H1 (cell line): ENCODE data around the gene CGNL1. TPM values are rescaled to one million over a fixed set of nuclear protein-coding genes. Genes with fewer than 3 reads are reported as not detected.

Source experiments
- CTCF ChIA-PET: fragments of 300-600 bp; sonication (Branson Sonifier 250); formaldehyde crosslinking; loops from one replicate; lab custom pipeline; 2021; ENCODE audit not compliant: partially characterized antibody; lab: Charles Lee
- POLR2A ChIA-PET: fragments of 300-600 bp; sonication (Branson Sonifier 250); formaldehyde crosslinking; loops from one replicate; lab custom pipeline; 2021; ENCODE audit warnings: inconsistent platforms; ENCODE audit not compliant: partially characterized antibody; lab: Charles Lee
- DNase-seq, 2 experiments: peaks; one replicate each; pipeline versions ENCODE4 v3.0.0 to v3.0.0-alpha.2; 2010 to 2022; ENCODE audit warnings: low spot score in 2 of 2, low read depth in 1 of 2, mixed read lengths in 1 of 2
- FAIRE-seq: peaks from 2 replicates; lab custom pipeline; 2011; peaks lifted over from hg19 to GRCh38; lab: Jason Lieb, UNC
- H2AFZ ChIP-seq: 2 replicates; pipeline ENCODE4 v1.8.1; 2012; ENCODE audit warnings: low read length, inconsistent platforms
- H2AK5ac ChIP-seq: 2 replicates; pipeline ENCODE4 v1.6.1; 2013; ENCODE audit warnings: low read depth, low read length
- H2BK120ac ChIP-seq: replicated peaks from 2 replicates; pipeline ENCODE3; 2013; ENCODE audit warnings: low read depth, low read length, inconsistent platforms
- H2BK12ac ChIP-seq: 2 replicates; pipeline ENCODE4 v1.6.1; 2013; ENCODE audit warnings: low read depth, low read length
- H2BK15ac ChIP-seq: 2 replicates; pipeline ENCODE4 v1.6.1; 2013; ENCODE audit warnings: low read length
- H2BK20ac ChIP-seq: 2 replicates; pipeline ENCODE4 v1.6.1; 2013; ENCODE audit warnings: low read length
- H2BK5ac ChIP-seq: 2 replicates; pipeline ENCODE4 v1.6.1; 2013; ENCODE audit warnings: low read depth, low read length
- H3K14ac ChIP-seq: 2 replicates; pipeline ENCODE4 v1.6.1; 2013; ENCODE audit warnings: inconsistent platforms; ENCODE audit not compliant: insufficient read length
- H3K18ac ChIP-seq: 2 replicates; pipeline ENCODE4 v1.6.1; 2013; ENCODE audit warnings: low read length; ENCODE audit errors: extremely low read depth
- H3K23ac ChIP-seq: 2 replicates; pipeline ENCODE4 v1.6.1; 2013; ENCODE audit warnings: inconsistent platforms; ENCODE audit not compliant: insufficient read length
- H3K23me2 ChIP-seq: 2 replicates; pipeline ENCODE4 v1.6.1; 2013; ENCODE audit warnings: low read depth, low read length
- H3K27ac ChIP-seq: 2 replicates; pipeline ENCODE4 v1.6.1; 2011; ENCODE audit warnings: low read depth, low read length, inconsistent platforms
- H3K27me3 ChIP-seq, 4 experiments: replicated peaks in 1 of 4; 1 replicate in 1 of 4; 2 replicates in 3 of 4; pipeline versions ENCODE4 v1.6.1 to v1.8.1; 2011 to 2013; ENCODE audit warnings: low read length in 3 of 4, mild to moderate bottlenecking in 3 of 4, inconsistent platforms in 2 of 4, mixed read lengths in 2 of 4, moderate library complexity in 1 of 4; ENCODE audit not compliant: control insufficient read depth in 3 of 4, insufficient read depth in 3 of 4; ENCODE audit errors: extremely low read depth in 1 of 4
- H3K36me3 ChIP-seq, 4 experiments: 2 replicates each; pipeline versions ENCODE4 v1.6.1 to v1.8.1; 2011 to 2013; ENCODE audit warnings: mild to moderate bottlenecking in 4 of 4, low read length in 3 of 4, moderate library complexity in 2 of 4, control low read depth in 1 of 4, inconsistent platforms in 1 of 4; ENCODE audit not compliant: insufficient read depth in 4 of 4, control insufficient read depth in 2 of 4
- H3K4ac ChIP-seq: replicated peaks from 2 replicates; pipeline ENCODE3; 2013; ENCODE audit warnings: low read length, low read depth, mixed read lengths, inconsistent platforms; ENCODE audit not compliant: insufficient read length
- H3K4me1 ChIP-seq, 4 experiments: replicated peaks in 1 of 4; 1 replicate in 1 of 4; 2 replicates in 3 of 4; pipeline versions ENCODE4 v1.6.1 to v1.8.1; 2011 to 2013; ENCODE audit warnings: low read length in 3 of 4, inconsistent platforms in 2 of 4, mixed read lengths in 1 of 4; ENCODE audit not compliant: insufficient read depth in 4 of 4, control insufficient read depth in 3 of 4
- H3K4me2 ChIP-seq, 2 experiments: 2 replicates each; pipeline versions ENCODE4 v1.6.1 to v1.8.1; 2011 to 2013; ENCODE audit warnings: low read depth in 2 of 2, low read length in 2 of 2, control low read depth in 1 of 2, inconsistent platforms in 1 of 2, mild to moderate bottlenecking in 1 of 2; ENCODE audit not compliant: insufficient read depth in 1 of 2
- H3K4me3 ChIP-seq, 4 experiments: fragments of 200-600, 300-600 bp in 1 of 4; sonication (generic), shearing (Covaris generic), sonication (Bioruptor Twin) in 1 of 4; 2 replicates each; pipeline versions ENCODE4 v1.5.1 to v1.8.1; 2011 to 2016; ENCODE audit warnings: low read length in 4 of 4, low read depth in 3 of 4, control low read depth in 2 of 4, inconsistent platforms in 2 of 4, mild to moderate bottlenecking in 2 of 4, mixed read lengths in 1 of 4, moderate library complexity in 1 of 4; ENCODE audit not compliant: insufficient read depth in 2 of 4; ENCODE audit errors: extremely low read depth in 1 of 4
- H3K56ac ChIP-seq: replicated peaks from 2 replicates; pipeline ENCODE3; 2013; ENCODE audit warnings: low read depth, mild to moderate bottlenecking, mixed read lengths, low read length, inconsistent platforms; ENCODE audit not compliant: insufficient read length
- H3K79me1 ChIP-seq: 2 replicates; pipeline ENCODE4 v1.6.1; 2013; ENCODE audit warnings: low read depth, low read length, control low read depth
- H3K79me2 ChIP-seq, 2 experiments: 2 replicates each; pipeline versions ENCODE4 v1.6.1 to v1.8.1; 2012 to 2013; ENCODE audit warnings: low read length in 2 of 2, mild to moderate bottlenecking in 2 of 2, inconsistent platforms in 1 of 2; ENCODE audit not compliant: insufficient read depth in 2 of 2, control insufficient read depth in 1 of 2
- H3K9ac ChIP-seq, 4 experiments: replicated peaks in 1 of 4; 1 replicate in 1 of 4; 2 replicates in 3 of 4; pipeline versions ENCODE4 v1.6.1 to v1.8.1; 2011 to 2013; ENCODE audit warnings: low read depth in 3 of 4, low read length in 3 of 4, control low read depth in 2 of 4, mild to moderate bottlenecking in 2 of 4, moderate library complexity in 2 of 4, inconsistent platforms in 1 of 4; ENCODE audit errors: extremely low read depth in 1 of 4
- H3K9me3 ChIP-seq, 2 experiments: 2 replicates each; pipeline versions ENCODE4 v1.6.1 to v1.8.1; 2012 to 2013; ENCODE audit warnings: mild to moderate bottlenecking in 2 of 2, moderate library complexity in 2 of 2, control low read depth in 1 of 2, inconsistent platforms in 1 of 2, low read depth in 1 of 2, low read length in 1 of 2, mixed read lengths in 1 of 2; ENCODE audit not compliant: insufficient read depth in 2 of 2
- H4K20me1 ChIP-seq, 2 experiments: replicated peaks in 1 of 2; 2 replicates each; pipeline versions ENCODE3 to v1.8.1; 2011 to 2013; ENCODE audit warnings: inconsistent platforms in 2 of 2, low read length in 2 of 2, mild to moderate bottlenecking in 1 of 2; ENCODE audit not compliant: insufficient read depth in 2 of 2, control insufficient read depth in 1 of 2
- H4K5ac ChIP-seq: 2 replicates; pipeline ENCODE4 v1.6.1; 2013; ENCODE audit warnings: low read length, low read depth, mixed read lengths, inconsistent platforms; ENCODE audit not compliant: insufficient read length
- H4K8ac ChIP-seq: 2 replicates; pipeline ENCODE4 v1.8.0; 2013; ENCODE audit warnings: mild to moderate bottlenecking, moderate library complexity, low read length, inconsistent platforms; ENCODE audit not compliant: insufficient read depth; ENCODE audit errors: extremely low read depth
- H4K91ac ChIP-seq: replicated peaks from 2 replicates; pipeline ENCODE3; 2013; ENCODE audit warnings: low read length, mixed read lengths, inconsistent platforms; ENCODE audit not compliant: insufficient read length
- GTF2F1 ChIP-seq: IDR thresholded peaks from 2 replicates; pipeline ENCODE4 v1.6.1; 2012; ENCODE audit warnings: low read depth, low read length, improper control_type of control experiment, borderline replicate concordance
- JUN ChIP-seq: IDR thresholded peaks from 2 replicates; pipeline ENCODE4 v1.6.1; 2011; ENCODE audit warnings: low read depth, mild to moderate bottlenecking, improper control_type of control experiment, low read length
- WGBS, 2 experiments: shearing (Covaris generic) in 1 of 2; methylation state at CpG; one replicate each; pipeline versions ENCODE4 v1.1.6 to v1.1.7; 2013 to 2015; ENCODE audit warnings: low lambda C conversion rate in 2 of 2, mixed read lengths in 2 of 2, inconsistent platforms in 1 of 2, low coverage in 1 of 2, missing lambda C conversion rate in 1 of 2; ENCODE audit not compliant: insufficient replicate concordance in 2 of 2, insufficient coverage in 1 of 2, insufficient read length in 1 of 2; ENCODE audit errors: extremely low coverage in 1 of 2, missing lambda C conversion rate in 1 of 2; 5-methylcytosine and 5-hydroxymethylcytosine counted together
- polyA plus RNA-seq, 7 experiments: library from polyadenylated mRNA; depleted of rRNA in 3 of 7; stranded (reverse) in 5 of 7; unstranded in 2 of 7; fragments of >200 nt in 5 of 7; fragments of 200-250 nt in 2 of 7; gene quantifications; 1 replicate in 5 of 7; 2 replicates in 1 of 7; 4 replicates in 1 of 7; pipeline versions ENCODE4 v1.2.1 to v1.2.3, GENCODE V29; 2011 to 2013; ENCODE audit warnings: missing spikeins in 2 of 7, mixed read lengths in 2 of 7
- total RNA-seq: library from RNA; stranded (reverse); fragmentation: NEBNext Ultra II Directional; extraction: Animal tissue kit (Norgen Biotek cat#: 25700); gene quantifications from 2 replicates; pipeline ENCODE4 v1.2.1, GENCODE V29; 2021

The CGNL1 gene
- total and polyA plus RNA-seq, 2 of the 8 experiments (the other 6 are each of a cell fraction or from before 2014, with no cell fraction given): 21.8 to 75.6 TPM

- no peak overlapping the region for H3K56ac ChIP-seq
- no peaks in the 10 kb centered on the region for H4K20me1 ChIP-seq
- H3K79me1 ChIP-seq: peaks cover 2% of the 10 kb centered on the region; the same call in 1 of the 2 replicates
- H3K79me2 ChIP-seq: peaks cover 0 to 6% of the 10 kb centered on the region in 2 experiments; a peak in 2 of 4 replicates
- ChIA-PET CTCF (interaction anchor here (0.6 to 1.4 kb wide), 5 partner anchors 10 to 110 kb away, joined by 3 to 5 read pairs (median 3); no protein-coding TSS in a partner anchor), POLR2A (interaction anchor here (0.9 to 1.1 kb wide), 2 partner anchors 53 to 75 kb away, joined by 3 read pairs; no protein-coding TSS in a partner anchor)
- no peak overlapping the region for H4K5ac ChIP-seq
- no peak overlapping the region for H3K4ac ChIP-seq
- H3K23me2 ChIP-seq: no peaks in the 10 kb centered on the region
- H2BK120ac ChIP-seq: no peak overlapping the region
- H3K9ac ChIP-seq: no peak overlapping the region
- H2BK5ac ChIP-seq: no peak overlapping the region
- WGBS, 2 experiments: 93% methylated on average over 24 of the region's 26 CpGs; no CpG with 5 or more reads in 1 of the 2 experiments
- no peak overlapping the region for H4K8ac ChIP-seq
- no peak overlapping the region for H2BK20ac ChIP-seq
- H3K27me3 ChIP-seq: no peaks in the 10 kb centered on the region
- H4K91ac ChIP-seq: no peak overlapping the region
- no peak overlapping the region for H2AK5ac ChIP-seq
- no peaks in the 10 kb centered on the region for H3K9me3 ChIP-seq
- no peak overlapping the region for H3K4me3 ChIP-seq
- no peak overlapping the region for H3K23ac ChIP-seq
- no peak overlapping the region for H3K14ac ChIP-seq
- peaks cover 0 to 6% (median 1%) of the 10 kb centered on the region in 4 experiments; a peak in 4 of 7 replicates for H3K4me1 ChIP-seq
- H3K18ac ChIP-seq: no peak overlapping the region
- no peak overlapping the region for H2BK15ac ChIP-seq
- H3K4me2 ChIP-seq: no peak overlapping the region
- DNase-seq (no peak), FAIRE-seq (no peak)
- H2BK12ac ChIP-seq: no peak overlapping the region
- H3K36me3 ChIP-seq: peaks cover 5 to 53% (median 23%) of the 10 kb centered on the region in 4 experiments; a peak in 6 of 8 replicates
- H3K27ac ChIP-seq: no peak overlapping the region
- H2AFZ ChIP-seq: no peak overlapping the region
- TF ChIP-seq JUN (no peak), GTF2F1 (no peak)
These were observed 63.1 kb downstream of the CGNL1 start for GRCh38 chr15:57439128-57440027.
